ENCODE data around the gene GABRG3.

- TF ChIP-seq CTCF (IDR thresholded peaks at IDR 0.05) (no peak), POLR2A (IDR thresholded peaks at IDR 0.05) (no peak)
Observed at GRCh38 chr15:27422997-27423396, 452.0 kb downstream of the GABRG3 start.
